A549 (cell line): ENCODE results near the gene ITPKB. TPM values are rescaled to one million over a fixed set of nuclear protein-coding genes. Genes with fewer than 3 reads are reported as not detected.

Source experiments
- ATAC-seq, 2 experiments: fragments of 200-7000 bp in 1 of 2; fragments of >200 bp in 1 of 2; cut with Nextera tagmentation in 1 of 2; cut with Tn5 transposase in 1 of 2; 3 replicates each; pipeline versions ENCODE4 v1.8.0 to v1.9.1; 2018 to 2020; ENCODE audit warnings: mild to moderate bottlenecking in 1 of 2, moderate library complexity in 1 of 2
- CTCF ChIA-PET: fragments of 300-600 bp; sonication (Branson Sonifier 250); formaldehyde crosslinking; extraction: SDS; loops from one replicate; lab custom pipeline; 2021; ENCODE audit warnings: antibody characterized with exemption, inconsistent platforms; lab: Yijun Ruan, JAX
- POLR2A ChIA-PET: fragments of 350-600 bp; formaldehyde crosslinking; extraction: SDS; loops from one replicate; lab custom pipeline; 2021; ENCODE audit warnings: antibody characterized with exemption, inconsistent platforms; lab: Yijun Ruan, JAX
- DNase-seq, 2 experiments: peaks; one replicate each; pipeline versions ENCODE4 v3.0.0 to v3.0.0-alpha.2; 2011 to 2016; ENCODE audit warnings: low read depth in 1 of 2, low spot score in 1 of 2
- FAIRE-seq: peaks from 2 replicates; lab custom pipeline; 2011; peaks lifted over from hg19 to GRCh38; lab: Jason Lieb, UNC
- H3K27ac ChIP-seq, 2 experiments: fragments of >200 bp; sonication (Bioruptor Twin); formaldehyde crosslinking; 3 replicates each; pipeline ENCODE4 v1.5.1; 2016 to 2017
- H3K4me1 ChIP-seq: fragments of >200 bp; sonication (Bioruptor Twin); formaldehyde crosslinking; 3 replicates; pipeline ENCODE4 v1.6.1; 2016
- H3K4me2 ChIP-seq: fragments of >200 bp; sonication (Bioruptor Twin); formaldehyde crosslinking; 3 replicates; pipeline ENCODE4 v1.6.1; 2016
- H3K4me3 ChIP-seq: fragments of >200 bp; sonication (Bioruptor Twin); formaldehyde crosslinking; 3 replicates; pipeline ENCODE4 v1.5.1; 2016
- H3K9me3 ChIP-seq: fragments of >200 bp; sonication (Bioruptor Twin); formaldehyde crosslinking; 3 replicates; pipeline ENCODE4 v1.6.1; 2016
- ATOH8 ChIP-seq: fragments of 250-450 bp; sonication (Bioruptor Pico); IDR thresholded peaks from 2 replicates; pipeline ENCODE4 v1.5.0; 2020; ENCODE audit warnings: low read depth, mild to moderate bottlenecking, moderate library complexity
- CBX2 ChIP-seq: fragments of 200-600 bp; sonication (generic); IDR thresholded peaks from 2 replicates; pipeline ENCODE4 v1.6.1; 2016; ENCODE audit warnings: low read depth, mild to moderate bottlenecking, borderline replicate concordance
- ESRRA ChIP-seq: fragments of 150-350 bp; IDR thresholded peaks from 2 replicates; pipeline ENCODE4 v1.6.1; 2014; ENCODE audit warnings: mild to moderate bottlenecking, low read length, borderline replicate concordance
- HOXA7 ChIP-seq: fragments of 250-450 bp; sonication (Bioruptor Pico); IDR thresholded peaks from 2 replicates; pipeline ENCODE4 v1.5.0; 2020; ENCODE audit warnings: mild to moderate bottlenecking, moderate library complexity
- MAFK ChIP-seq: fragments of 450-650 bp; IDR thresholded peaks from 2 replicates; pipeline ENCODE4 v1.6.1; 2014; ENCODE audit not compliant: partially characterized antibody
- RAD21 ChIP-seq, 2 experiments: fragments of >200 bp in 1 of 2; sonication (Bioruptor Twin) in 1 of 2; formaldehyde crosslinking in 1 of 2; IDR thresholded peaks in 1 of 2; conservative IDR thresholded peaks in 1 of 2; 2 replicates in 1 of 2; 3 replicates in 1 of 2; pipeline ENCODE4 v1.6.1; 2012 to 2018; ENCODE audit warnings: inconsistent platforms in 1 of 2
- RARB ChIP-seq: fragments of 250-450 bp; sonication (Bioruptor Pico); IDR thresholded peaks from 2 replicates; pipeline ENCODE4 v1.8.0; 2021; ENCODE audit warnings: mild to moderate bottlenecking, moderate library complexity
- REST ChIP-seq: fragments of 200-600 bp; sonication (generic); IDR thresholded peaks from 2 replicates; pipeline ENCODE4 v1.6.1; 2016; ENCODE audit warnings: antibody characterized with exemption, mild to moderate bottlenecking, moderate library complexity
- RNF2 ChIP-seq: fragments of 200-600 bp; sonication (generic); IDR thresholded peaks from 2 replicates; pipeline ENCODE4 v1.6.1; 2016; ENCODE audit warnings: low read depth, mild to moderate bottlenecking, antibody characterized with exemption, moderate library complexity, borderline replicate concordance
- SMC3 ChIP-seq: fragments of >200 bp; sonication (Bioruptor Twin); formaldehyde crosslinking; IDR thresholded peaks from 3 replicates; pipeline ENCODE4 v1.6.1; 2018; ENCODE audit warnings: inconsistent platforms
- WGBS: methylation state at CpG from one replicate; pipeline ENCODE4 v1.1.6; 2017; ENCODE audit errors: missing lambda C conversion rate; 5-methylcytosine and 5-hydroxymethylcytosine counted together
- polyA plus RNA-seq, 4 experiments: library from polyadenylated mRNA; depleted of rRNA in 3 of 4; stranded (reverse); fragments of >200 nt; fragmentation: RNase III in 1 of 4; extraction: RNeasy Plus Mini Kit Qiagen cat#74134 plus additional on column Dnase treatment in 1 of 4; gene quantifications; 2 replicates in 3 of 4; 3 replicates in 1 of 4; pipeline ENCODE4 v1.2.3, GENCODE V29; 2011 to 2017
- TF ChIP-seq, protein P1 (sequence below): fragments of >200 bp; sonication (Bioruptor Twin); formaldehyde crosslinking; IDR thresholded peaks from 3 replicates; pipeline ENCODE4 v1.5.1; 2016

ITPKB gene
- polyA plus RNA-seq, 2 of the 4 experiments (the other 2 are of a cell fraction): 1.7 to 2.8 TPM

DNA sequence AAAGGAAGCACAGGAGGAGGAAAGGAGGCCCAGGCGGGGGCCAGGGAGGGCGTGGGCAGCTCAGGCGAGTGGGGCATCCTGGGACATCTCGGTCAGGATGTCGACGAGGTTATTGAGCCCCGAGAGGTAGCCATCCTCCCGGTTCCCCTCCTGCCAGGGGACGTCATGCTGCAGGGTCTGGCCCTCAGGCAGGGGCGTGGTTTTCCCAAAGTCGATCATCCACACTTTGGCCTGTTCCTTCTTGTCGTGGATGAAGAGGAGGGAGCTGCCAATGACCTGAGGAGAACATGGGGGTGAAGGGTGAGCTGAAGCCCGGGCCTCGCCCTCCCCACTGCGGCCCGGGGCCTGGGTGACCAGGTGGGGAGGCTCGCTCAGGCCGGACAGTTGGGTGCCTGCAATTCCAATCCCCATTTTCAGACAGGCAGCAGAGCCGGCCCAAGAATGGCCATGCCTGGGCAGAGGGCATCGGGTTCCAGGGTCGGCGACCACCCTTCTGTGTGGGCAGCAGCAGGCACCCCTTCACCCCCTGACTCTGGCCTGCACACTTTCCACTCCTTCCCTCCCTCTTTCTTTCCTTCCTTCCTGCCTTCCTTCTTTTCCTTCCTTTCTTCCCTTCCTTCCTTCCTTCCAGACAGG lies 104.4 kb downstream of the ITPKB start (continued):
- no peak for TF ChIP-seq RARB (CRISPR knock-in tag)

DNA sequence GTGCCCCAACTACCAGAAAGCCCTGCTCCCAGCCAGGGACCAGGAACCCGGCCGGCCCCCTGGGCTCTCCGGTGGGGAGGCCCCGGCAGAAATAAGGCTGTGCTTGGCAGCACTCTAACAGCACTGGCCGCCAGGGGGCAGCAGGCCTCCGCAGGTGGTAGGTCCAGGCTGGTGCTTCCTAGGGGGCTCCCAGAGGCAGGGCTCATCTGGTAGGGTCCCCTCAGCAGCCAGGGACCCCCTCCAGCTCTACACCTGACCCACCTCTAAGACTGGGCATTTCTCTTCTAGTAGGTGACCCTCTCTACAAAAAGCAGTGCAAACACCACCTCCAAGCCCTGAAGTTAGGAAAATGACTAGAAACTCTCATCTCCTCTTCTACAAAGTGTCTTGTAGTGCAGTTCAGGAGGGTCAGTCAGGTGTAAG lies 104.9 kb downstream of the ITPKB start:
- WGBS: no CpG with 5 or more reads among the region's 6 CpGs
- H3K27ac ChIP-seq: no peak overlapping the region
- FAIRE-seq (no peak), ATAC-seq (peak; percentile 77 to 95), DNase-seq (peak; percentile 61 to 64)
- H3K4me2 ChIP-seq: no peak overlapping the region
- H3K4me3 ChIP-seq: no peak overlapping the region
- POLR2A ChIA-PET: interaction anchor here (1.0 kb wide), 1 partner anchor 305 kb away, joined by 3 read pairs; no protein-coding TSS in a partner anchor
- CTCF ChIA-PET: interaction anchor here (0.7 to 7.2 kb wide), 39 partner anchors 8 to 1029 kb away, joined by 3 to 127 read pairs (median 4); no protein-coding TSS in a partner anchor
- TF ChIP-seq, protein P1, sequence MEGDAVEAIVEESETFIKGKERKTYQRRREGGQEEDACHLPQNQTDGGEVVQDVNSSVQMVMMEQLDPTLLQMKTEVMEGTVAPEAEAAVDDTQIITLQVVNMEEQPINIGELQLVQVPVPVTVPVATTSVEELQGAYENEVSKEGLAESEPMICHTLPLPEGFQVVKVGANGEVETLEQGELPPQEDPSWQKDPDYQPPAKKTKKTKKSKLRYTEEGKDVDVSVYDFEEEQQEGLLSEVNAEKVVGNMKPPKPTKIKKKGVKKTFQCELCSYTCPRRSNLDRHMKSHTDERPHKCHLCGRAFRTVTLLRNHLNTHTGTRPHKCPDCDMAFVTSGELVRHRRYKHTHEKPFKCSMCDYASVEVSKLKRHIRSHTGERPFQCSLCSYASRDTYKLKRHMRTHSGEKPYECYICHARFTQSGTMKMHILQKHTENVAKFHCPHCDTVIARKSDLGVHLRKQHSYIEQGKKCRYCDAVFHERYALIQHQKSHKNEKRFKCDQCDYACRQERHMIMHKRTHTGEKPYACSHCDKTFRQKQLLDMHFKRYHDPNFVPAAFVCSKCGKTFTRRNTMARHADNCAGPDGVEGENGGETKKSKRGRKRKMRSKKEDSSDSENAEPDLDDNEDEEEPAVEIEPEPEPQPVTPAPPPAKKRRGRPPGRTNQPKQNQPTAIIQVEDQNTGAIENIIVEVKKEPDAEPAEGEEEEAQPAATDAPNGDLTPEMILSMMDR: peak; percentile 94
- peak; percentile 94 to 96 for TF ChIP-seq RAD21 (conservative IDR thresholded peaks at IDR 0.05 in 1 of 2, IDR thresholded peaks at IDR 0.05 in 1 of 2)
- no peak for TF ChIP-seq RNF2
- peak; percentile 96 for TF ChIP-seq SMC3
- TF ChIP-seq REST: no peak
- no peaks in the 10 kb centered on the region for H3K4me1 ChIP-seq
- no peaks in the 10 kb centered on the region for H3K9me3 ChIP-seq

- Histone ChIP-seq H3K4me3 (no peak overlapping the region), H3K4me2 (no peak overlapping the region), H3K27ac (no peak overlapping the region), H3K9me3 (no peaks in the 10 kb centered on the region), H3K4me1 (no peaks in the 10 kb centered on the region)
- CTCF ChIA-PET: interaction anchor here (0.6 to 7.2 kb wide), 29 partner anchors 9 to 1030 kb away, joined by 3 to 127 read pairs (median 4); no protein-coding TSS in a partner anchor
- 44% methylated on average over 7 of the region's 7 CpGs for WGBS
- no peak for TF ChIP-seq ATOH8 (CRISPR knock-in tag)
- no peak for TF ChIP-seq HOXA7 (CRISPR knock-in tag)
- TF ChIP-seq ESRRA: no peak
- no peak for TF ChIP-seq CBX2
- no peak for TF ChIP-seq MAFK
- no peak for DNase-seq
- FAIRE-seq: no peak
- peak; percentile 5 to 42; a peak in 4 of 6 replicates for ATAC-seq
- POLR2A ChIA-PET: interaction anchor here (1.0 kb wide), 1 partner anchor 305 kb away, joined by 3 read pairs; no protein-coding TSS in a partner anchor
Observed at GRCh38 chr1:226633541-226634165, 105.4 kb downstream of the ITPKB start.
